ENCODE results near the gene TRPM3. TPM values are rescaled to one million over a fixed set of nuclear protein-coding genes. Genes with fewer than 3 reads are reported as not detected.

TRPM3 gene
- total RNA-seq, 4 donors from 2014 or later, result 2.4 to 11.1 (median 5.6) TPM

GRCh38 chr9:70602321-70603019 lies 519.0 kb downstream of the TRPM3 start:
- intact Hi-C loops (cut with DNase I), result loop anchor here (5.0 to 10.0 kb wide), 2 partner anchors 188 to 250 kb away; partner anchors contain the start of gene KLF9
- Histone ChIP-seq H3K4me3 (replicated peaks in 1 of 3) (no peak overlapping the region), H3K27me3 (no peaks in the 10 kb centered on the region), H3K9me3 (no peaks in the 10 kb centered on the region), H3K4me1 (peaks cover 23 to 35% of the 10 kb centered on the region in 2 donors), H3K36me3 (no peaks in the 10 kb centered on the region), H3K27ac (peak overlapping the region; percentile 78 to 91 (median 87))
- 44 to 45% methylated on average over 5 of the region's 5 CpGs for WGBS, 2 donors
- peak; percentile 61 to 69 for DNase-seq
- TF ChIP-seq CTCF (IDR thresholded peaks at IDR 0.05) (peak; percentile 52 to 96 (median 81)), POLR2A (IDR thresholded peaks at IDR 0.05) (peak in 1 of 2 donors; percentile 18)

DNA sequence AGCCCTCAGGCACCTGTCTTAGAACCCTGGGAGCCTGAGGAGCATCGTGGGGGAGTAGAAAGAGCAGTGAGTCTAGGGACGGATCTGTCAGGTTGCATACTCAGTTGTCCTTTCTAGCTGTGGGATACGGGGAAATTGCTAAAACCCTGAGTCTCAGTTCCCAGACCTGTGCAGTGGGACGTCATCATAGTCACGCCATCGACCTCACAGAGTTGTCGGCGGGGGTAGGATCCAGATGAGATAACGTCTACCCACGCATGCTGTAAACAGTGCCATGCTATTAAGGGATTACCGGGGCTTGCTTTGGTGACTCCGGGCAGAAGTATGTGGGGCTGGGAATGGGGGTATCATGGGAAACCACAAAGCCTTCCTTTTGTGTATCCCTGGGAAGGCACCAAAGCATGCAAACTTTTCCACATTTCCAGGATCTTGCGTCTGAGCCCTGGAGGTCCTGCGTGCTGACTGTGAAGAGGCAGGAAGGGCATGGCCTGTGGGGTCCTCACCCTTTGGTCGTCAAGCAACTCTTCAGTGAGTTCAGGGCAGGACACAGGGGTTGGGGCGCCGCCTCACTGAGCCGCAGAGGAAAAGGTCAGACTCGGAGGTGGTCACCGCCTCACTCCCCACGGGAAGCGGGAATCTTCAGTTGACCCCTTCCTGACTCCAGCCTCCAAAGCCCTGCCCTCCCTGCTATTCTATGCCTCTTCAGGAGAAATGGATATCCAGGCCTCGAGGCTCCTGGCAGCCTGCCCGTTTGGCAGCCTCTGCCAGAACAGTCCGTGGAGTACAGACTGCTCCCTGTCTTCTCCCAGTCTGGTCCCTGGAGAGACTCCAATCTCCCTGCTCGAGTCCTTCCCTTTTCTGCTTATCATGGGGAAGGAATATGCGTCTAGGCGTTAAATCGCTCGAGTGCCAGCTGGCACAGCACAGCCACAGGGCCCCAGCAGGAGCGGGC lies 520.1 kb downstream of the TRPM3 start:
- H3K27ac ChIP-seq, result peak overlapping the region; percentile 78 to 91 (median 87)
- no peaks in the 10 kb centered on the region for H3K9me3 ChIP-seq
- no peaks in the 10 kb centered on the region for H3K27me3 ChIP-seq
- no peak for TF ChIP-seq CTCF (IDR thresholded peaks at IDR 0.05)
- peak in 1 of 2 donors; percentile 17 for TF ChIP-seq POLR2A (IDR thresholded peaks at IDR 0.05)
- H3K36me3 ChIP-seq, result no peaks in the 10 kb centered on the region
- 33 to 36% methylated on average over 27 to 30 of the region's 31 CpGs for WGBS, 2 donors
- intact Hi-C loops (cut with DNase I), result loop anchor here (5.0 to 10.0 kb wide), 2 partner anchors 186 to 249 kb away; partner anchors contain the start of gene KLF9
- peaks cover 14 to 30% of the 10 kb centered on the region in 2 donors for H3K4me1 ChIP-seq
- DNase-seq, result peak; percentile 98
- no peak overlapping the region for H3K4me3 ChIP-seq (replicated peaks in 1 of 3)

GRCh38 chr9:70600506-70600905 lies 520.9 kb downstream of the TRPM3 start:
- no peak overlapping the region for H3K4me3 ChIP-seq (replicated peaks in 1 of 3)
- DNase-seq, result peak; percentile 28 to 37
- H3K9me3 ChIP-seq, result no peaks in the 10 kb centered on the region
- TF ChIP-seq POLR2A (IDR thresholded peaks at IDR 0.05) (no peak), CTCF (IDR thresholded peaks at IDR 0.05) (no peak)
- intact Hi-C loops (cut with DNase I), result loop anchor here (5.0 to 10.0 kb wide), 2 partner anchors 186 to 248 kb away; partner anchors contain the start of gene KLF9
- H3K4me1 ChIP-seq, result peaks cover 14 to 32% of the 10 kb centered on the region in 2 donors
- 42 to 57% methylated on average over 1 of the region's 1 CpG for WGBS, 2 donors
- H3K27ac ChIP-seq, result peak overlapping the region; percentile 78 to 91 (median 87)
- no peaks in the 10 kb centered on the region for H3K27me3 ChIP-seq
- no peaks in the 10 kb centered on the region for H3K36me3 ChIP-seq

- no peaks in the 10 kb centered on the region for H3K27me3 ChIP-seq
- TF ChIP-seq POLR2A (IDR thresholded peaks at IDR 0.05), result no peak
- no peak for TF ChIP-seq CTCF (IDR thresholded peaks at IDR 0.05)
- intact Hi-C loops (cut with DNase I), result loop anchor here (10.0 kb wide), 1 partner anchor 103 kb away; no protein-coding TSS in a partner anchor
Measured at GRCh38 chr9:70597886-70598285, 523.5 kb downstream of the TRPM3 start.

More at GRCh38 chr9:70597886-70598285, 523.5 kb downstream of the TRPM3 start:
- H3K27ac ChIP-seq, result peak overlapping the region in 2 of 3 donors; percentile 20 to 39
- no peaks in the 10 kb centered on the region for H3K36me3 ChIP-seq
- H3K9me3 ChIP-seq, result no peaks in the 10 kb centered on the region
- H3K4me3 ChIP-seq (replicated peaks in 1 of 3), result no peak overlapping the region
- no peak for DNase-seq
- peaks cover 13 to 37% of the 10 kb centered on the region in 2 donors for H3K4me1 ChIP-seq
